ENCODE measurements around the gene TXNDC5. TPM values are rescaled to one million over a fixed set of nuclear protein-coding genes. Genes with fewer than 3 reads are reported as not detected.
A peak's percentile ranks its signal among the peaks of the same experiment; 100 is the strongest.
"Not testable (repeated sequence)": the region's sequence is repeated elsewhere in the genome, so short reads cannot be mapped to it uniquely, and the experiment has no call there.

Gene TXNDC5
- total and polyA plus RNA-seq, 10 donors = 25.9 to 645 (median 194) TPM

DNA sequence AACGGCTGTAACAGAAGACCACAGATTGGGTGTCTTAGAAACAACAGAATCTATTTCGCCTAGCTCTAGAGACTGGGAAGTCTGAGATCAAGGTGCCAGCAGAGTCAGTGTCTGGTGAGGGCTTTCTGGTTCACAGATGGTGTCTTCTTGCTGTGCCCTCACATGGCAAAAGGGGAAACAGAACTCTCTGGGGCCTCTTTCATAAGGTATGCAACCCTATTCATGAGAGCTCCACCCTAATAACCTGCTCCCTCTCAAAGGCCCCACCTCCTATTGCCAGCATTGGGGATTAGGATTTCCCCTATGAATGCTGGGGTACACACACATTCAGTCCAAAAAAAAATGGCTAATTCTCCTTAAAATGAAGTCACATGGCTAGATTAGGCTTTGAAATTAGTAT is 10.0 kb downstream of the TXNDC5 start:
- TF ChIP-seq, protein P1, sequence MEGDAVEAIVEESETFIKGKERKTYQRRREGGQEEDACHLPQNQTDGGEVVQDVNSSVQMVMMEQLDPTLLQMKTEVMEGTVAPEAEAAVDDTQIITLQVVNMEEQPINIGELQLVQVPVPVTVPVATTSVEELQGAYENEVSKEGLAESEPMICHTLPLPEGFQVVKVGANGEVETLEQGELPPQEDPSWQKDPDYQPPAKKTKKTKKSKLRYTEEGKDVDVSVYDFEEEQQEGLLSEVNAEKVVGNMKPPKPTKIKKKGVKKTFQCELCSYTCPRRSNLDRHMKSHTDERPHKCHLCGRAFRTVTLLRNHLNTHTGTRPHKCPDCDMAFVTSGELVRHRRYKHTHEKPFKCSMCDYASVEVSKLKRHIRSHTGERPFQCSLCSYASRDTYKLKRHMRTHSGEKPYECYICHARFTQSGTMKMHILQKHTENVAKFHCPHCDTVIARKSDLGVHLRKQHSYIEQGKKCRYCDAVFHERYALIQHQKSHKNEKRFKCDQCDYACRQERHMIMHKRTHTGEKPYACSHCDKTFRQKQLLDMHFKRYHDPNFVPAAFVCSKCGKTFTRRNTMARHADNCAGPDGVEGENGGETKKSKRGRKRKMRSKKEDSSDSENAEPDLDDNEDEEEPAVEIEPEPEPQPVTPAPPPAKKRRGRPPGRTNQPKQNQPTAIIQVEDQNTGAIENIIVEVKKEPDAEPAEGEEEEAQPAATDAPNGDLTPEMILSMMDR (IDR thresholded peaks at IDR 0.05 in 8 of 11, conservative IDR thresholded peaks at IDR 0.05 in 3 of 11) = no peak
- TF ChIP-seq POLR2AphosphoS5 (IDR thresholded peaks at IDR 0.05) (no peak), POLR2A (IDR thresholded peaks at IDR 0.05) (no peak)
- DNase-seq = no peak
- Histone ChIP-seq H3K9me3 (no peaks in the 10 kb centered on the region), H3K36me3 (peaks cover 4 to 93% (median 85%) of the 10 kb centered on the region in 6 donors), H3K4me1 (peaks cover 0 to 14% (median 0%) of the 10 kb centered on the region in 6 donors), H3K27ac (no peak overlapping the region), H3K4me3 (no peak overlapping the region), H3K27me3 (replicated peaks in 1 of 7) (no peaks in the 10 kb centered on the region)
- intact Hi-C loops (cut with DNase I; ENCODE audit: low total_unique reads) = no loop called here
- WGBS, 5 donors = 74 to 89% (median 83%) methylated on average over 2 of the region's 2 CpGs

DNA sequence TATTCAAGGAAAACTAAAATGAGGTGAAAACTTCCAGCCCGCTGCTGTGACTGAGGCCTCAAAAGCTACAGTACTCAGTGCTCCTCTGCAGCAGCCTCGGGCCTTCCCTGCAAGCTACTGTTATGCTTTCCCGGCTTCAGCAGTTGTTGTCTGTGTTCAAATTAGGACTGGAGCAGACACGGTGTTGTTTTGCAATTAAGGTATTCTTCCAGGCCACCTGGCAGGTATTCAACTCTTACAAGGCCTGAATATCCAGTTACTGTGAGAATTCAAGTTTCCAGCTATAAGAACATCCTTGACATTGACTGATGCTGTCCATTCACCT is 10.7 kb downstream of the TXNDC5 start:
- WGBS, 5 donors = 76 to 92% (median 86%) methylated on average over 4 of the region's 4 CpGs
- DNase-seq = no peak
- TF ChIP-seq POLR2AphosphoS5 (IDR thresholded peaks at IDR 0.05) (no peak), POLR2A (IDR thresholded peaks at IDR 0.05) (no peak)
- TF ChIP-seq, protein P1 (IDR thresholded peaks at IDR 0.05 in 8 of 11, conservative IDR thresholded peaks at IDR 0.05 in 3 of 11) = no peak
- H3K9me3 ChIP-seq = no peaks in the 10 kb centered on the region
- peaks cover 0 to 9% (median 0%) of the 10 kb centered on the region in 6 donors for H3K4me1 ChIP-seq
- no peak overlapping the region for H3K4me3 ChIP-seq
- no peaks in the 10 kb centered on the region for H3K27me3 ChIP-seq (replicated peaks in 1 of 7)
- H3K36me3 ChIP-seq = peaks cover 4 to 100% (median 93%) of the 10 kb centered on the region in 6 donors
- intact Hi-C loops (cut with DNase I; ENCODE audit: low total_unique reads) = no loop called here
- no peak overlapping the region for H3K27ac ChIP-seq

DNA sequence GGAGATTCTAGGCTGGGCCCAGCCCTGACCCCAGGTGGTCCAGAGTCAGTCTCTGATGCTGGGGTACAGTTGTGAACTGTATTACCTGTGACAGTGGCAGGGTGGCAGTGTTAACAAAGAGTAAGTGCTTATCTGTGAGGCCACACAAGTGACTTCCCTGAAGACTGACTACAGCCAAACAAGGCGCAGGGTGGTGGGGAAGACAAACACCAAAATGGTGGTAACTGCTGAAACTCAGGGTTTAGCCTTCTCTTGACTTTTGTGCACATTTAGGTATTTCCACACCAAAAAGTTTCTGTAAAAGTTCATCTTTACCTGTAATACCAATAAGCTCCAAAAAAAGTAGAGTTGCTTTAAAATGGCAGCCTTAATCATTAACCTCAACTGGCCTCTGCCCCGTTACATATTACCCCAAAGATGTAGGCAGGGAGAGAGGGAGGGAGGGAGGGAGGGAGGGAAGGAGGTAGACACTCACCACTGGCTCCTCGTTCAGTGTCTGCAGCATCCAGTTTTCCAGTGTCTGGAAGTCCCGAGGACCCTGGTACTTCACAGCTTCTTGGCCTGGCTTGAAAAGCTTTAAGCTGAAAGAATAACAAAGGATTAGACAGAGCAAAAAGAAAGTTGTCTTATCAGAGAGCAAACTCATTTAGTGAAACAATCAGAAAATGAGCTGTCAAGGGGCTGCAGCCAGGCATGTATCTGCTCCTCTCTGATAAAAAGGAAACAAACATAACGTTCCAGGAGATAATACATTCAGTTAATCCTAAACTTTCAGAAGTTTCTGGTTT is 11.3 kb downstream of the TXNDC5 start:
- no peak overlapping the region for H3K4me3 ChIP-seq
- peak overlapping the region in 2 of 8 donors; percentile 8 for H3K27ac ChIP-seq
- DNase-seq = no peak
- peaks cover 4 to 100% (median 94%) of the 10 kb centered on the region in 6 donors for H3K36me3 ChIP-seq
- H3K9me3 ChIP-seq = no peaks in the 10 kb centered on the region
- 82 to 96% (median 93%) methylated on average over 5 of the region's 5 CpGs for WGBS, 5 donors
- H3K27me3 ChIP-seq (replicated peaks in 1 of 7) = no peaks in the 10 kb centered on the region
- intact Hi-C loops (cut with DNase I; ENCODE audit: low total_unique reads) = no loop called here
- TF ChIP-seq POLR2A (IDR thresholded peaks at IDR 0.05) = no peak
- TF ChIP-seq, protein P1 (IDR thresholded peaks at IDR 0.05 in 8 of 11, conservative IDR thresholded peaks at IDR 0.05 in 3 of 11) = peak in 1 of 11 experiments; percentile 8
- TF ChIP-seq POLR2AphosphoS5 (IDR thresholded peaks at IDR 0.05) = no peak
- H3K4me1 ChIP-seq = peaks cover 0 to 9% (median 0%) of the 10 kb centered on the region in 6 donors

DNA sequence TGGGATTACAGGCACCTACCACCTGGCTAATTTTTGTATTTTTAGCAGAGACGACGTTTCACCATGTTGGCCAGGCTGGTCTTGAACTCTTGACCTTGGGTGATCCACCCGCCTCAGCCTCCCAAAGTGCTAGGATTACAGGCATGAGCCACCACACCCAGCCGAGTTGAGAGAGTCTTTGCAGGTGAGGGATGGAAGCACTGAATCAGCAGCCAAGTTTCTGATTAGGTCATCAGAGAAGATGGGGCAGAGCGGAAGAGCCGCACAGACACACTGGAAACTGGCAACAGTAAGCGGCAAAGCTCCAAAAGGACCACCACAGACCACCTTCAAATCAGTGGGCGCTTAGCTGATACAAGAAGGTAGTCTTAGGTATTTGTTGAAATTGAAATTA is 12.4 kb downstream of the TXNDC5 start:
- 81 to 95% (median 92%) methylated on average over 8 of the region's 8 CpGs for WGBS, 5 donors

More for the DNA sequence above, 12.4 kb downstream of the TXNDC5 start:
- Histone ChIP-seq H3K36me3 (peaks cover 4 to 100% (median 93%) of the 10 kb centered on the region in 6 donors), H3K27ac (peak overlapping the region in 1 of 8 donors; percentile 8)
- H3K4me1 ChIP-seq; intact Hi-C loops (cut with DNase I; ENCODE audit: low total_unique reads); DNase-seq; H3K4me3 ChIP-seq; H3K27me3 ChIP-seq (replicated peaks in 1 of 7); H3K9me3 ChIP-seq: not testable (repeated sequence)
- TF ChIP-seq POLR2AphosphoS5 (IDR thresholded peaks at IDR 0.05) = peak in 2 of 3 donors; percentile 29 to 38

All from spleen (tissue), 11 donors.